Endothelial cell (in vitro differentiated cells): ENCODE measurements around the gene CYB561. TPM values are rescaled to one million over a fixed set of nuclear protein-coding genes. Genes with fewer than 3 reads are reported as not detected.

ENCODE experiments used
- DNase-seq: peaks from one replicate; pipeline ENCODE4 v3.0.0; 2021; ENCODE audit warnings: low spot score
- H3K27ac Mint-ChIP-seq: one replicate; pipeline ENCODE4 v1.8.0; 2021; ENCODE audit warnings: mixed read lengths, inconsistent platforms; ENCODE audit not compliant: unreplicated experiment
- H3K27me3 Mint-ChIP-seq: one replicate; pipeline ENCODE4 v1.8.0; 2021; ENCODE audit warnings: mild to moderate bottlenecking, moderate library complexity, mixed read lengths, inconsistent platforms; ENCODE audit not compliant: unreplicated experiment
- H3K36me3 Mint-ChIP-seq: one replicate; pipeline ENCODE4 v1.8.0; 2021; ENCODE audit warnings: mild to moderate bottlenecking, low read depth, mixed read lengths, inconsistent platforms; ENCODE audit not compliant: unreplicated experiment
- H3K4me1 Mint-ChIP-seq: one replicate; pipeline ENCODE4 v1.8.0; 2021; ENCODE audit warnings: mild to moderate bottlenecking, mixed read lengths, inconsistent platforms; ENCODE audit not compliant: unreplicated experiment
- H3K4me3 Mint-ChIP-seq: one replicate; pipeline ENCODE4 v1.8.0; 2021; ENCODE audit warnings: mild to moderate bottlenecking, mixed read lengths, inconsistent platforms; ENCODE audit not compliant: unreplicated experiment
- H3K9me3 Mint-ChIP-seq: one replicate; pipeline ENCODE4 v1.8.0; 2021; ENCODE audit warnings: mixed read lengths, inconsistent platforms; ENCODE audit not compliant: unreplicated experiment
- total RNA-seq: library from RNA; stranded (reverse); fragmentation: NEBNext Ultra II Directional; extraction: Animal tissue kit (Norgen Biotek cat#: 25700); gene quantifications from one replicate; pipeline ENCODE4 v1.2.1, GENCODE V29; 2021; ENCODE audit not compliant: unreplicated experiment
- TF ChIP-seq, protein P1 (sequence below): fragments of 200-600 bp; sonication (generic); IDR thresholded peaks from one replicate; pipeline ENCODE4 v1.5.0; 2021; ENCODE audit warnings: antibody characterized with exemption; ENCODE audit not compliant: unreplicated experiment

Gene CYB561
- total RNA-seq, 1 donor from 2014 or later: 57.3 TPM

DNA sequence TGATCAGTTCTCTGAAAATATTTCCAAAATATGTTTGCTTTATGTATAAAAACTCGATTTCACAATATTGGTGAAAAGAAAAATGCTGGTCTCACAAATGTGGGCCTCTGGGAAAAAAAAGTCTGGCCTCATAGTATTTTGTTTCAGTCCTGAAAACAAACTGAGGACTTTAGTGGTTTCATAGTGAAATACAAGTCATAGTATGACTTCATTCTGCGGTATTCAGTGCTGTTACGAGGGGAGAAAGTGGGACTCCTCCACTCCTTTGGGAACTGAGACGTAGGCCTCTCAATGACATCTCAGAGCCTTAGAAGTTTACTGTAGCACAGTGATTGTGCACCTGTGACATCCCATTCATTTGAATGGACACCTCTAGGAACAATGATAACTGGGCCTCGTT, 56.0 kb downstream of the CYB561 start:
- Mint-ChIP-seq H3K4me3 (no peak overlapping the region), H3K4me1 (peaks cover 2% of the 10 kb centered on the region), H3K27ac (no peak overlapping the region), H3K9me3 (no peaks in the 10 kb centered on the region), H3K36me3 (peaks cover 31% of the 10 kb centered on the region), H3K27me3 (peaks cover 3% of the 10 kb centered on the region)
- no peak for DNase-seq
- TF ChIP-seq, protein P1, sequence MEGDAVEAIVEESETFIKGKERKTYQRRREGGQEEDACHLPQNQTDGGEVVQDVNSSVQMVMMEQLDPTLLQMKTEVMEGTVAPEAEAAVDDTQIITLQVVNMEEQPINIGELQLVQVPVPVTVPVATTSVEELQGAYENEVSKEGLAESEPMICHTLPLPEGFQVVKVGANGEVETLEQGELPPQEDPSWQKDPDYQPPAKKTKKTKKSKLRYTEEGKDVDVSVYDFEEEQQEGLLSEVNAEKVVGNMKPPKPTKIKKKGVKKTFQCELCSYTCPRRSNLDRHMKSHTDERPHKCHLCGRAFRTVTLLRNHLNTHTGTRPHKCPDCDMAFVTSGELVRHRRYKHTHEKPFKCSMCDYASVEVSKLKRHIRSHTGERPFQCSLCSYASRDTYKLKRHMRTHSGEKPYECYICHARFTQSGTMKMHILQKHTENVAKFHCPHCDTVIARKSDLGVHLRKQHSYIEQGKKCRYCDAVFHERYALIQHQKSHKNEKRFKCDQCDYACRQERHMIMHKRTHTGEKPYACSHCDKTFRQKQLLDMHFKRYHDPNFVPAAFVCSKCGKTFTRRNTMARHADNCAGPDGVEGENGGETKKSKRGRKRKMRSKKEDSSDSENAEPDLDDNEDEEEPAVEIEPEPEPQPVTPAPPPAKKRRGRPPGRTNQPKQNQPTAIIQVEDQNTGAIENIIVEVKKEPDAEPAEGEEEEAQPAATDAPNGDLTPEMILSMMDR: no peak

GRCh38 chr17:63387656-63388340, 58.3 kb downstream of the CYB561 start:
- Mint-ChIP-seq H3K4me1 (peaks cover 2% of the 10 kb centered on the region), H3K9me3 (no peaks in the 10 kb centered on the region), H3K27ac (peak overlapping the region; percentile 4), H3K27me3 (peaks cover 3% of the 10 kb centered on the region), H3K4me3 (no peak overlapping the region), H3K36me3 (peaks cover 24% of the 10 kb centered on the region)
- no peak for DNase-seq
- TF ChIP-seq, protein P1: no peak

GRCh38 chr17:63382826-63383225, 63.3 kb downstream of the CYB561 start:
- TF ChIP-seq, protein P1: no peak
- H3K36me3 Mint-ChIP-seq: peaks cover 11% of the 10 kb centered on the region
- H3K4me3 Mint-ChIP-seq: no peak overlapping the region
- no peaks in the 10 kb centered on the region for H3K27me3 Mint-ChIP-seq
- no peaks in the 10 kb centered on the region for H3K9me3 Mint-ChIP-seq
- no peak overlapping the region for H3K27ac Mint-ChIP-seq
- no peak for DNase-seq
- H3K4me1 Mint-ChIP-seq: peaks cover 22% of the 10 kb centered on the region

Other genes starting within 250 kb of the CYB561 start
- 44.8 TPM for gene ACE, start 30.8 kb upstream of the CYB561 start, total RNA-seq
- 18.6 TPM for gene KCNH6, start 77.1 kb upstream of the CYB561 start, total RNA-seq
- 123 TPM for gene DCAF7, start 104.2 kb upstream of the CYB561 start, total RNA-seq
- gene TACO1, start 154.6 kb upstream of the CYB561 start, total RNA-seq: 19.4 TPM
- gene MAP3K3, start 176.1 kb upstream of the CYB561 start, total RNA-seq: 112 TPM